CD4-positive, alpha-beta T cell treated with Interleukin-12 subunit alpha and Interleukin-12 subunit beta, for 1 hour (primary cell): ENCODE results near the gene GPR68.
"Not testable (repeated sequence)": the region's sequence is repeated elsewhere in the genome, so short reads cannot be mapped to it uniquely, and the experiment has no call there.

Source experiments
- DNase-seq: peaks from one replicate; pipeline ENCODE4 v3.0.0-alpha.2; 2020

Gene GPR68

GRCh38 chr14:91187271-91187670 lies 57.2 kb downstream of the GPR68 start:
- DNase-seq: no peak

GRCh38 chr14:91186515-91187066 lies 57.9 kb downstream of the GPR68 start:
- DNase-seq: no peak

GRCh38 chr14:91185721-91186120 lies 58.8 kb downstream of the GPR68 start:
- DNase-seq: no peak

- DNase-seq: no peak
These were observed 59.9 kb downstream of the GPR68 start for GRCh38 chr14:91184559-91184958.

- DNase-seq: not testable (repeated sequence)
These were observed 61.8 kb downstream of the GPR68 start for GRCh38 chr14:91182753-91183152.
